HepG2 (cell line): ENCODE measurements around the gene TLCD3B. TPM values are rescaled to one million over a fixed set of nuclear protein-coding genes. Genes with fewer than 3 reads are reported as not detected.
A peak's percentile ranks its signal among the peaks of the same experiment; 100 is the strongest.

Experiments
- ATAC-seq: fragments of 200-7000 bp; cut with Tn5 transposase; 3 replicates; pipeline ENCODE4 v1.9.1; 2020; ENCODE audit warnings: mild to moderate bottlenecking, moderate library complexity
- BruUV-seq: library from RNA; stranded (reverse); fragments of 400-500 nt; replicated peaks from 2 replicates; lab custom pipeline; 2021; lab: Mats Ljungman, UMichigan
- CTCF ChIA-PET: fragments of 300-600 bp; formaldehyde crosslinking; extraction: SDS; loops from one replicate; lab custom pipeline; 2021; ENCODE audit warnings: low total read pairs, inconsistent platforms, low intra/inter-chr PET ratio; lab: Yijun Ruan, JAX
- POLR2A ChIA-PET: fragments of 350-600 bp; sonication (Branson Sonifier 250); formaldehyde crosslinking; loops from one replicate; lab custom pipeline; 2020; ENCODE audit warnings: antibody characterized with exemption, inconsistent platforms; lab: Yijun Ruan, JAX
- DNase-seq: peaks from one replicate; pipeline ENCODE4 v3.0.0-alpha.2; 2015; ENCODE audit warnings: low spot score
- FAIRE-seq: peaks from 3 replicates; lab custom pipeline; 2011; peaks lifted over from hg19 to GRCh38; lab: Jason Lieb, UNC
- H2AFZ ChIP-seq: one replicate; pipeline ENCODE4 v1.6.1; 2011; ENCODE audit warnings: low read length, inconsistent platforms
- H3K27ac ChIP-seq: fragments of 300-600 bp; 3 replicates; pipeline ENCODE4 v1.8.0; 2011; ENCODE audit warnings: mixed run types, mild to moderate bottlenecking, mixed read lengths, low read length, inconsistent platforms; ENCODE audit not compliant: insufficient read depth; ENCODE audit errors: extremely low read length
- H3K27me3 ChIP-seq, 2 experiments: fragments of 200-600 bp in 1 of 2; 2 replicates in 1 of 2; 3 replicates in 1 of 2; pipeline versions ENCODE4 v1.6.0 to v1.8.0; 2011; ENCODE audit warnings: low read length in 2 of 2, mild to moderate bottlenecking in 2 of 2, moderate library complexity in 2 of 2, inconsistent platforms in 1 of 2; ENCODE audit not compliant: insufficient read depth in 2 of 2, control insufficient read depth in 1 of 2
- H3K36me3 ChIP-seq, 2 experiments: fragments of 200-600 bp in 1 of 2; replicated peaks in 1 of 2; 2 replicates in 1 of 2; 3 replicates in 1 of 2; pipeline versions ENCODE4 v1.5.1 to v1.8.0; 2011; ENCODE audit warnings: low read length in 2 of 2, inconsistent platforms in 1 of 2; ENCODE audit not compliant: insufficient read depth in 2 of 2, control insufficient read depth in 1 of 2
- H3K4me1 ChIP-seq: 2 replicates; pipeline ENCODE4 v1.5.1; 2012; ENCODE audit warnings: low read length, inconsistent platforms; ENCODE audit not compliant: insufficient read depth
- H3K4me2 ChIP-seq: 2 replicates; pipeline ENCODE4 v1.6.0; 2011; ENCODE audit warnings: low read depth, low read length, inconsistent platforms
- H3K4me3 ChIP-seq, 3 experiments: fragments of 200-600 bp in 1 of 3; sonication (generic), shearing (Covaris generic) in 1 of 3; replicated peaks in 1 of 3; 2 replicates each; pipeline ENCODE4 v1.5.1; 2011 to 2016; ENCODE audit warnings: low read length in 3 of 3, inconsistent platforms in 2 of 3, low read depth in 2 of 3, mild to moderate bottlenecking in 2 of 3, control low read depth in 1 of 3, mixed read lengths in 1 of 3; ENCODE audit not compliant: insufficient read depth in 1 of 3
- H3K79me2 ChIP-seq: one replicate; pipeline ENCODE4 v1.6.1; 2011; ENCODE audit warnings: low read length, inconsistent platforms; ENCODE audit not compliant: insufficient read depth
- H3K9ac ChIP-seq: 2 replicates; pipeline ENCODE4 v1.6.0; 2011; ENCODE audit warnings: mild to moderate bottlenecking, low read depth, low read length, inconsistent platforms; ENCODE audit not compliant: insufficient read depth
- H3K9me3 ChIP-seq: 2 replicates; pipeline ENCODE4 v1.5.1; 2012; ENCODE audit warnings: mild to moderate bottlenecking, low read length
- H4K20me1 ChIP-seq: 2 replicates; pipeline ENCODE4 v1.6.0; 2011; ENCODE audit warnings: inconsistent platforms, mild to moderate bottlenecking, low read length, moderate library complexity; ENCODE audit not compliant: insufficient read depth
- AHDC1 ChIP-seq: sonication (generic); formaldehyde crosslinking; IDR thresholded peaks from 2 replicates; pipeline ENCODE4 v1.5.1; 2020; ENCODE audit warnings: mild to moderate bottlenecking, missing genetic modification reagents, borderline replicate concordance
- KLF11 ChIP-seq: IDR thresholded peaks from 2 replicates; pipeline ENCODE4 v1.6.1; 2016; ENCODE audit warnings: missing compliant biosample characterization
- NKX3-1 ChIP-seq: sonication (generic); formaldehyde crosslinking; IDR thresholded peaks from 2 replicates; pipeline ENCODE4 v1.5.0; 2020; ENCODE audit warnings: missing genetic modification reagents
- PRDM10 ChIP-seq: sonication (generic); formaldehyde crosslinking; IDR thresholded peaks from 2 replicates; pipeline ENCODE4 v1.4.0; 2020; ENCODE audit warnings: low read depth, missing genetic modification reagents
- RBM39 ChIP-seq: fragments of 200-400 bp; formaldehyde crosslinking; IDR thresholded peaks from one replicate; pipeline ENCODE4 v1.6.1; 2018; ENCODE audit warnings: antibody characterized with exemption, mild to moderate bottlenecking, low read depth, low read length; ENCODE audit not compliant: poor library complexity, severe bottlenecking
- ZFP36L1 ChIP-seq: sonication (generic); formaldehyde crosslinking; IDR thresholded peaks from 2 replicates; pipeline ENCODE4 v1.8.0; 2022; ENCODE audit warnings: mild to moderate bottlenecking, missing genetic modification reagents, moderate library complexity
- ZNF33A ChIP-seq: sonication (generic); formaldehyde crosslinking; IDR thresholded peaks from 2 replicates; pipeline ENCODE4 v1.5.1; 2020; ENCODE audit warnings: missing genetic modification reagents, mild to moderate bottlenecking, moderate library complexity, borderline replicate concordance
- ZNF660 ChIP-seq: sonication (generic); formaldehyde crosslinking; IDR thresholded peaks from 2 replicates; pipeline ENCODE4 v1.5.1; 2020; ENCODE audit warnings: mild to moderate bottlenecking, low read depth, missing genetic modification reagents, borderline replicate concordance
- ZNF83 ChIP-seq: sonication (generic); formaldehyde crosslinking; IDR thresholded peaks from 2 replicates; pipeline ENCODE4 v1.4.0; 2020; ENCODE audit warnings: missing genetic modification reagents, mild to moderate bottlenecking, borderline replicate concordance
- WGBS: methylation state at CpG from one replicate; pipeline ENCODE4 v1.1.6; 2017; ENCODE audit warnings: low lambda C conversion rate; 5-methylcytosine and 5-hydroxymethylcytosine counted together
- in situ Hi-C: cut with HindIII; loops from 2 replicates; pipeline ENCODE4 v1.10.0; 2017; ENCODE audit warnings: low pct_unique_long_range_greater_than_20kb; ENCODE audit not compliant: extremely low pct_ligation_motif_present
- intact Hi-C: fragments of 100-400 bp; cut with micrococcal nuclease; formaldehyde crosslinking; loops from one replicate; pipeline ENCODE4 v1.10.0; 2022; ENCODE audit not compliant: unreplicated experiment
- polyA plus RNA-seq, 8 experiments: library from polyadenylated mRNA; depleted of rRNA in 3 of 8; stranded (reverse) in 7 of 8; unstranded in 1 of 8; fragments of >200 nt; fragmentation: Illumina TruSeq in 4 of 8; extraction: Trizol in 4 of 8; gene quantifications; 2 replicates each; pipeline versions ENCODE4 v1.2.1 to v1.2.3, GENCODE V29; 2011 to 2016; ENCODE audit warnings: low read depth in 4 of 8, missing spikeins in 1 of 8, mixed read lengths in 1 of 8; ENCODE audit not compliant: insufficient read depth in 1 of 8
- total RNA-seq, 5 experiments: library from RNA; depleted of rRNA; stranded (reverse); fragments of >200 nt; fragmentation: Illumina TruSeq; extraction: Trizol; gene quantifications; 2 replicates each; pipeline ENCODE4 v1.2.3, GENCODE V29; 2016; ENCODE audit warnings: low read depth in 1 of 5

The TLCD3B gene
- total and polyA plus RNA-seq, 2 of the 13 experiments (the other 11 are each of a cell fraction or from before 2014, with no cell fraction given), result not detected

GRCh38 chr16:30064729-30065101 lies 33.6 kb upstream of the TLCD3B start (continued):
- TF ChIP-seq ZNF660 (CRISPR knock-in tag), result no peak
- no peak for TF ChIP-seq KLF11 (CRISPR knock-in tag)

- H3K79me2 ChIP-seq, result peaks cover 53% of the 10 kb centered on the region
- no peak for FAIRE-seq
- H3K4me1 ChIP-seq, result peaks cover 35% of the 10 kb centered on the region
- no peak for TF ChIP-seq NKX3-1
- peak; percentile 73 for TF ChIP-seq RBM39
- peak; percentile 60 for TF ChIP-seq PRDM10 (CRISPR knock-in tag)
- no peak for TF ChIP-seq AHDC1
- TF ChIP-seq ZNF33A (CRISPR knock-in tag), result no peak
- TF ChIP-seq ZNF83 (CRISPR knock-in tag), result no peak
- TF ChIP-seq ZFP36L1 (CRISPR knock-in tag), result no peak
These were observed 33.0 kb upstream of the TLCD3B start for GRCh38 chr16:30063893-30064728.

More at GRCh38 chr16:30063893-30064728, 33.0 kb upstream of the TLCD3B start:
- POLR2A ChIA-PET, result interaction anchor here (0.6 to 9.1 kb wide), 12 partner anchors 9 to 568 kb away, joined by 3 to 120 read pairs (median 10); partner anchors contain the start of genes ASPHD1, SEZ6L2, TAOK2 and TBX6
- Histone ChIP-seq H3K4me2 (peak overlapping the region; percentile 95), H3K27me3 (peaks cover 0 to 2% of the 10 kb centered on the region in 2 experiments; a peak in 1 of 5 replicates), H3K9ac (peak overlapping the region; percentile 87), H3K4me3 (peak overlapping the region; percentile 68 to 100 (median 76)), H3K9me3 (no peaks in the 10 kb centered on the region), H4K20me1 (peaks cover 35% of the 10 kb centered on the region), H2AFZ (no peak overlapping the region), H3K36me3 (peaks cover 19 to 28% of the 10 kb centered on the region in 2 experiments), H3K27ac (peak overlapping the region; percentile 95)
- ATAC-seq, result peak; percentile 49
- DNase-seq, result peak; percentile 84
- intact Hi-C loops, result no loop called here
- WGBS, result 0% methylated on average over 22 of the region's 27 CpGs
- in situ Hi-C loops, result no loop called here
- BruUV-seq, result no TSS peak
- CTCF ChIA-PET, result interaction anchor here (0.9 to 1.2 kb wide), 2 partner anchors 28 to 29 kb away, joined by 3 read pairs; no protein-coding TSS in a partner anchor
